GM23248 (cell line): Measurements from ENCODE around the gene HOXA9. TPM values are rescaled to one million over a fixed set of nuclear protein-coding genes. Genes with fewer than 3 reads are reported as not detected.

Source experiments
- DNase-seq: peaks from one replicate; pipeline ENCODE4 v3.0.0-alpha.2; 2015
- H2AFZ ChIP-seq: fragments of 200-600 bp; sonication (generic); 2 replicates; pipeline ENCODE4 v1.6.1; 2016; ENCODE audit warnings: antibody characterized with exemption
- H3F3A ChIP-seq: fragments of 200-600 bp; sonication (generic); 2 replicates; pipeline ENCODE4 v1.6.1; 2016; ENCODE audit warnings: mild to moderate bottlenecking, antibody characterized with exemption, mixed run types; ENCODE audit not compliant: insufficient read depth
- H3K27ac ChIP-seq: fragments of 200-600 bp; sonication (generic); 2 replicates; pipeline ENCODE4 v1.5.1; 2016; ENCODE audit warnings: mild to moderate bottlenecking
- H3K27me3 ChIP-seq: fragments of 200-600 bp; sonication (generic); replicated peaks from 2 replicates; pipeline ENCODE4 v1.6.1; 2016; ENCODE audit warnings: mild to moderate bottlenecking; ENCODE audit not compliant: insufficient read depth
- H3K36me3 ChIP-seq: fragments of 200-600 bp; sonication (generic); 2 replicates; pipeline ENCODE4 v1.6.1; 2016; ENCODE audit warnings: low read depth, mild to moderate bottlenecking
- H3K4me1 ChIP-seq: fragments of 200-600 bp; sonication (generic); 2 replicates; pipeline ENCODE4 v1.6.1; 2016; ENCODE audit warnings: mild to moderate bottlenecking; ENCODE audit not compliant: insufficient read depth
- H3K4me2 ChIP-seq: fragments of 200-600 bp; sonication (generic); one replicate; pipeline ENCODE4 v1.6.1; 2016; ENCODE audit warnings: mild to moderate bottlenecking; ENCODE audit not compliant: unreplicated experiment
- H3K4me3 ChIP-seq: fragments of 200-600 bp; sonication (generic); 2 replicates; pipeline ENCODE4 v1.5.1; 2016; ENCODE audit warnings: mild to moderate bottlenecking
- H3K79me2 ChIP-seq: fragments of 200-600 bp; sonication (generic); 2 replicates; pipeline ENCODE4 v1.6.1; 2016; ENCODE audit warnings: mild to moderate bottlenecking; ENCODE audit not compliant: insufficient read depth
- H3K9ac ChIP-seq: fragments of 200-600 bp; sonication (generic); 2 replicates; pipeline ENCODE4 v1.6.1; 2016; ENCODE audit warnings: mild to moderate bottlenecking
- H3K9me2 ChIP-seq: fragments of 200-600 bp; sonication (generic); 2 replicates; pipeline ENCODE4 v1.6.1; 2016; ENCODE audit warnings: mixed run types, mild to moderate bottlenecking, moderate library complexity; ENCODE audit not compliant: insufficient read depth
- H3K9me3 ChIP-seq: fragments of 200-600 bp; sonication (generic); one replicate; pipeline ENCODE4 v1.6.1; 2017; ENCODE audit warnings: low read depth
- H4K20me1 ChIP-seq: fragments of 200-600 bp; sonication (generic); 2 replicates; pipeline ENCODE4 v1.6.0; 2016; ENCODE audit not compliant: insufficient read depth
- EZH2 ChIP-seq: fragments of 200-600 bp; sonication (generic); IDR thresholded peaks from 2 replicates; pipeline ENCODE4 v1.6.1; 2018; ENCODE audit warnings: antibody characterized with exemption, mild to moderate bottlenecking; ENCODE audit not compliant: insufficient read depth, poor library complexity, severe bottlenecking
- EZH2phosphoT487 ChIP-seq: fragments of 200-600 bp; sonication (generic); IDR thresholded peaks from 2 replicates; pipeline ENCODE4 v1.6.1; 2018; ENCODE audit warnings: antibody characterized with exemption, moderate library complexity, mild to moderate bottlenecking, low read depth; ENCODE audit not compliant: insufficient read depth
- WGBS, 2 experiments: methylation state at CpG; one replicate each; pipeline ENCODE4 v1.1.6; 2015 to 2017; ENCODE audit warnings: low lambda C conversion rate in 2 of 2, low coverage in 1 of 2; ENCODE audit errors: missing lambda C conversion rate in 2 of 2; 5-methylcytosine and 5-hydroxymethylcytosine counted together
- in situ Hi-C: fragments of 300-500 bp; cut with MboI; formaldehyde crosslinking; loops from 2 replicates; pipeline ENCODE4 v1.15.0; 2020
- polyA plus RNA-seq: library from polyadenylated mRNA; unstranded; fragments of >200 nt; fragmentation: Nextera tagmentation; extraction: Ambion mirVana; gene quantifications from 2 replicates; pipeline ENCODE4 v1.2.1, GENCODE V29; 2016
- total RNA-seq: library from RNA; depleted of rRNA; stranded (reverse); fragments of >200 nt; shearing (Covaris generic); gene quantifications from 2 replicates; pipeline ENCODE4 v1.2.3, GENCODE V29; 2014

HOXA9 gene
- total and polyA plus RNA-seq, 2 experiments from 2014 or later, result 28.3 to 43.7 TPM

DNA sequence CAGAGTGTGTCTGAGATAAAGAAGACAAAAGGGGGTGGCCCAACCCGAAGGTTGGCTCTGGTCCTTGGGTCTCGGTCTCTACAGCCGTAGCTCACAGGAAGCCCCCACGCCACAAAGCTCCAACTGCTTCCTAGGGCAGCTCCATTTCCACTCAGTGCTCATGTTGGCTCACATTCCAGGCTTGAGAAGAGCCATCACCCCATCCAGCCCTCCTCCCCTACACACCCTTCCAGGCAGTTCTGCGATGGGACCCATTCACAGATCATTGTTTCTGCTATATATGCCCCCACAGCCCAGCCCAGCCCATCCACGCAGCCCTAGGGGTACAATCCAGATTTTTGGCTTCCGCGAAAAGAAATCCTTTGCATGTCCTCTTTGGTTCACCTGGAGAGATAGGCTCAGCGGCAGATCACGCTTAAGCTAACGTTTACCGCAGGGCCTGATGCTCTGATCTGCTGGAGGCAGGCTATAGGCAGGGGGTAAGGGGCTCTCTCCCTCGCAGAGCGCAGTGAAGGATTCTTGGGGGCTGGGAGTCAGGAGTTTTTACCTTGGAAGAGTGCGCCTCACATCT, 25.9 kb upstream of the HOXA9 start:
- Histone ChIP-seq H2AFZ (no peak overlapping the region), H3K4me3 (no peak overlapping the region), H3K79me2 (no peaks in the 10 kb centered on the region), H3K27me3 (no peaks in the 10 kb centered on the region), H3K36me3 (no peaks in the 10 kb centered on the region), H3K9me2 (no peaks in the 10 kb centered on the region), H3F3A (peaks cover 7% of the 10 kb centered on the region; the same call in 1 of the 2 replicates), H3K9me3 (no peaks in the 10 kb centered on the region), H3K4me1 (no peaks in the 10 kb centered on the region), H3K4me2 (no peak overlapping the region), H3K9ac (no peak overlapping the region), H4K20me1 (no peaks in the 10 kb centered on the region), H3K27ac (no peak overlapping the region)
- DNase-seq, result no peak
- TF ChIP-seq EZH2 (no peak), EZH2phosphoT487 (no peak)
- 97 to 98% methylated on average over 15 of the region's 15 CpGs for WGBS, 2 experiments
- in situ Hi-C loops, result loop anchor here (10.0 kb wide), 1 partner anchor 904 kb away; no protein-coding TSS in a partner anchor

DNA sequence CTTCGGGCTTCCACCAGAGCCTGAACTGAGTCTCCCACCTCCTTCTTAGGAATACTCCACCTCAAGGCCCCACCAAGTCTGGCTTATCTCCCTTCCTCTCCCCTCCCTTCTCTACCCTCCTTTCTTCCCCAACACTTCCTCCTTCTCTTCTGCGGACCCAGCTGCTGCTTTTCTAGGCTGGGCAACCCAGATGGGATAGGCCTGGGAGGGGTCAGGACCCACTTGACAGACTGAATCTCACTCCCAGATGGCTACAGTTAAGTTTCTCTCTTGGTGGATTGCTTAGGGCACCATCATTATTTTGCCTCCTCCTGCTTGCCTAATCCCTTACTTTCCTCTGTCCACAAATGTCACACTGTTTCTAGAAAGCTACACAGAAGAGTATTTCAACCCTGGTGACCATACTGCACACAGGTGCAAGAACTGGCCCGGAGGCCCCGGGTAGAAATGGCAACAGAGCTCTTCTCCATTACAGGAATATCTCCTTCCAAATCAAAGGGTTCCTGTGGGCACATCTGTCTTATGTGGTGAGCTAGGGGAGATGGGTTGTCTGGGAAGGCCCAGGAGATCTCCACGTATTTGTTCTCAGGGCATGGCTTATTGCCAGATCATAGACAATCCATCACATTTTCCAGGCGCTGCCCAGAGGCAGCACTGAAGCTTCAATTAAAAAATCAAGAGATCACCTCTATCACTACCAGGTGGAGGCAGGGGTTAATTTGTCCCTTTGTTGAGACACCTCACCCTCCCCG, 24.8 kb upstream of the HOXA9 start:
- DNase-seq, result no peak
- no peak overlapping the region for H3K4me2 ChIP-seq
- WGBS, 2 experiments, result 68 to 74% methylated on average over 7 of the region's 7 CpGs

DNA sequence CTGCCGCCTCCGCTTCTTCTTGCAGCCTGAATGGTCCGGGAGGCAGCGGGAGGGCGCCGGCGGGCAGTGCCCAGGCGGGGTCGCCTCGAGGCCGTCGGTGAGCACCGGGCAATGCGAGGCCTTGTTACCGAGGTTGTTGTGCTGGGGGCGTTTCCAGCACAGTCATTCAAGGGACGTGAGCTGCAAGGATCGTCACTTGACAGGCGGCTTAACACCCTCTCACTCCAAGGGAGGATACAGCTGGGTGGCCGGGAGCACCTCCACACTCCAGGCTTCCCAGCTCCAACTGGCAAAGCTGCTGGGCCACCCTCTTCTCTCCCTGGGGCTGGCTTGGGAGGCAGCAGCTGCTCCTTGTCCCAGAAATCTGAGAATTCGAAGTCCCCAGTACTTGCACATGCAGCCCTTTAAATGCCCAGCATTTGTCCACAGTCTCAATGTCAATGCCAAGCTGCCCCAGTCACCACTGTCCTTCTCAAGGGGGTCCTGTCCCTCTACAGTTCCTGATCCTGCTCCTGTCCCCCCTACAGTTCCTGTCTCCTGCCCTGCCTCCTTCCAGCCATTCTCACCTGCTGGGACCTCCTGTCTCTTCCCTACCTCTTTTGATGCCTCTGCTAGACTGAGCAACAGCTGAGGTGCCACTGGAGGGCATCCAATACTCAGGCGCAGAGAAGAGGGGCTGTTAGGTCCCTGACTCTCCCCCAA, 24.1 kb upstream of the HOXA9 start:
- Histone ChIP-seq H3K4me1 (no peaks in the 10 kb centered on the region), H4K20me1 (no peaks in the 10 kb centered on the region), H3K4me3 (no peak overlapping the region), H2AFZ (no peak overlapping the region), H3K27me3 (no peaks in the 10 kb centered on the region), H3K36me3 (no peaks in the 10 kb centered on the region), H3K79me2 (no peaks in the 10 kb centered on the region), H3K9ac (no peak overlapping the region), H3K4me2 (no peak overlapping the region), H3F3A (peaks cover 8% of the 10 kb centered on the region; the same call in 1 of the 2 replicates), H3K27ac (no peak overlapping the region), H3K9me3 (no peaks in the 10 kb centered on the region), H3K9me2 (no peaks in the 10 kb centered on the region)
- no peak for DNase-seq
- 78 to 83% methylated on average over 19 to 22 of the region's 22 CpGs for WGBS, 2 experiments
- TF ChIP-seq EZH2phosphoT487 (no peak), EZH2 (no peak)
- in situ Hi-C loops, result no loop called here

More for the DNA sequence above, 24.8 kb upstream of the HOXA9 start:
- TF ChIP-seq EZH2phosphoT487 (no peak), EZH2 (no peak)
- H2AFZ ChIP-seq, result no peak overlapping the region
- H3K27me3 ChIP-seq, result no peaks in the 10 kb centered on the region
- peaks cover 8% of the 10 kb centered on the region; the same call in 1 of the 2 replicates for H3F3A ChIP-seq
- H4K20me1 ChIP-seq, result no peaks in the 10 kb centered on the region
- no peaks in the 10 kb centered on the region for H3K36me3 ChIP-seq
- in situ Hi-C loops, result loop anchor here (10.0 kb wide), 1 partner anchor 905 kb away; no protein-coding TSS in a partner anchor
- H3K9me3 ChIP-seq, result no peaks in the 10 kb centered on the region
- H3K9ac ChIP-seq, result no peak overlapping the region
- no peaks in the 10 kb centered on the region for H3K4me1 ChIP-seq
- H3K4me3 ChIP-seq, result no peak overlapping the region
- H3K27ac ChIP-seq, result no peak overlapping the region
- no peaks in the 10 kb centered on the region for H3K9me2 ChIP-seq
- H3K79me2 ChIP-seq, result no peaks in the 10 kb centered on the region

DNA sequence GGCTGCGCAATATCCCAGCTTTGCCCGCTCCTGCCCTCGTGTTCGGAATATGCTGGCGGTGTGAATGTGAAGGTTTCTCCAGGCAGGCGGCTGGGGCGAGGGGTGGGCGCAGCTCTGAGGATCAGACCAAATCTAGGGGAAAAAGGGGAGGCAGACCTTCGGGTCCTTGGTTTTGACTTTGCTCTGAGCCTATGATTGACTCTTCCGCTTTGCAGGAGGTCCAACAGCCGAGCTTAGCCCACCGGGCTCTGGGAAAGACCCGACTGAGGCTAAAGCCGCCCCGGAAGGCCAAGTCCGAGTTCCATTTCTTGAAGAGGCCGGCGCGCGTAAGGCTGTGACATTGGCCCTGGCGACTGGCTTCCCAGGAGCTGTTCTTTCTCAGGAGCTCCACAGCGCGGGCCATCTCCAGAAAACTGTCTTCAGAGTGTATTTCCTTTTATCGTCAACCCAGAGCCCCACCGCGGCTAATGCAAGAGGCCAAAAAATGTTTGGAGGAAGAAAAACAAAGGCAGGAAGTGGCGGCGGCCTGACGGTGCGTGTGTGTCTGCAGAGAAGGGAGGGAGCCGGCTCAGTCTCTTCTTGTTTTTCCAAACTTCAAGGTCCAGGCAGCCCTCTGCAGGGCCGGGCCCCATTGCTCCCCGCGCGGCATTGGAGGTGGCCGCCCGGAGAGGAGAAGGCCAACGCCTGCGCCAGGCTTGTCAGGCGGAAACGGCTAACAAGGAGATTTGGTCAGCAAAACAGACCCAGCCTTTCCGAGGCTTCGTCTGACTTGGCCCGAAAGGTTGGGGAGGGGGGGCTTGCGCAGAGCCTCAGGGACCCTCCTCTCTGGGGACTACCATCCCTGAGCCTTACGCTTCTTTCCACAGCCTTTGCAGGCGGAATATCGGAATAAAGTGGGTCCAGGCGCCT, 23.3 kb upstream of the HOXA9 start:
- no peaks in the 10 kb centered on the region for H3K4me1 ChIP-seq
- no peaks in the 10 kb centered on the region for H3K9me2 ChIP-seq
- DNase-seq, result no peak
- H3F3A ChIP-seq, result peaks cover 8% of the 10 kb centered on the region; the same call in 1 of the 2 replicates
- H3K27me3 ChIP-seq, result no peaks in the 10 kb centered on the region
- H3K4me3 ChIP-seq, result no peak overlapping the region
- H3K36me3 ChIP-seq, result no peaks in the 10 kb centered on the region
- H3K9ac ChIP-seq, result no peak overlapping the region
- no peak for TF ChIP-seq EZH2
- TF ChIP-seq EZH2phosphoT487, result no peak
- no peaks in the 10 kb centered on the region for H4K20me1 ChIP-seq
- H3K27ac ChIP-seq, result no peak overlapping the region
- 93 to 95% methylated on average over 48 to 49 of the region's 49 CpGs for WGBS, 2 experiments
- no peak overlapping the region for H3K4me2 ChIP-seq
- H3K79me2 ChIP-seq, result peaks cover 6% of the 10 kb centered on the region
- in situ Hi-C loops, result no loop called here
- no peaks in the 10 kb centered on the region for H3K9me3 ChIP-seq
- no peak overlapping the region for H2AFZ ChIP-seq
